WERI-Rb-1 (cell line): ENCODE results near the gene CCDC85B.

Experiments used
- DNase-seq: peaks from one replicate; pipeline ENCODE4 v3.0.0-alpha.2; 2020
- H3K27ac ChIP-seq: fragments of 250-450 bp; sonication (Bioruptor Pico); 2 replicates; pipeline ENCODE4 v1.5.1; 2020; ENCODE audit warnings: mild to moderate bottlenecking, moderate library complexity
- H3K27me3 ChIP-seq: fragments of 250-450 bp; sonication (Bioruptor Pico); 2 replicates; pipeline ENCODE4 v1.5.1; 2021; ENCODE audit warnings: mild to moderate bottlenecking, low read depth, moderate library complexity; ENCODE audit not compliant: insufficient read depth, severe bottlenecking
- H3K36me3 ChIP-seq: fragments of 250-450 bp; sonication (Bioruptor Pico); 2 replicates; pipeline ENCODE4 v1.5.1; 2020; ENCODE audit warnings: mild to moderate bottlenecking, moderate library complexity
- H3K4me3 ChIP-seq: 2 replicates; pipeline ENCODE4 v1.5.1; 2011; ENCODE audit warnings: low read depth, mild to moderate bottlenecking, control low read depth, low read length
- H3K9me3 ChIP-seq: fragments of 250-450 bp; sonication (Bioruptor Pico); 2 replicates; pipeline ENCODE4 v1.5.1; 2021; ENCODE audit warnings: mild to moderate bottlenecking, moderate library complexity; ENCODE audit not compliant: severe bottlenecking
- TF ChIP-seq, protein P1 (sequence below): IDR thresholded peaks from 2 replicates; pipeline ENCODE4 v1.5.1; 2011; ENCODE audit warnings: low read depth, mild to moderate bottlenecking, control low read depth, inconsistent platforms, low read length

CCDC85B gene

DNA sequence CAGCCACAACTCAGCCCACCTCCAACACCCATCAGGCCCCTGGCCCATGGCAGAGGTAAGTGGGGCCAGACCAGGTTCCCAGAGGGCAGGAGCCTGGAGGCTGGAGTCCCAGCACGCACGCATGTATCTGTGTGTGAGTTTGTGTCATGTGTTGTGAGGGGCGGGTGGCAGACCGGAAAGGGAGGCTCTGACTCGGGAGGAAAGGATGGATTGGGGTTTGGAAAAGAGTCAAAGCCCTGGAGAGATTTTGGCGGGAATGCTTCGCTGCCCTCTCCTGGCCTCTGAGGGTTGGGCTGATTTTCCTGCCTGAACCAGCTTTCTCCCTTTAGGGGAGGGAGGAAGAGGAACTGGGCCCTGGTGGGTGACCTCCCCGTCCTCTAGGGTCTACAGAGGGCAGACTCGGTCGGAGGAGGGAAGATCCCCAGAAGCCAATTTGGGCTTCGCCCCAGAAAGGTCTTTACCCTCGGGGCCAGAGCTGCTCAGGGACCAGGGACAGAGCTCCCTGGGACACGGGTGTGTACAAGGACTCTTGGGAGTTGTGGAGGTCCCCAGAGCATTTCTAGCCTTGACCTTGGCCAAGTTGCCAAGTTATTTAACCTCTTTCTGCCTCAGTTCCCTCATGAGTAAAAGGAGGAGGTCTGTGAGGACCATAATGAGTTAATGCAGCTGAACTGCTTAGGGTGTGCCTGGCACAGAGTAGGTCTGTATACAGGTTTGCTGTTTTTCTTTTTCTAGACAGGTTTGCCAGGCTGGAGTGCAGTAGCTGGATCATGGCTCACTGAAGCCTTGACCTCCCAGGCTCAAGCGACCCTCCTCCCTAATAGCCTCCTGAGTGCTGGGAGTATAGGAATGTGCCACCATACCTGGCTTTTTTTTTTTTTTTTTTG is 21.5 kb downstream of the CCDC85B start:
- Histone ChIP-seq H3K27me3 (no peaks in the 10 kb centered on the region), H3K4me3 (no peak overlapping the region), H3K27ac (peak overlapping the region; percentile 34), H3K36me3 (no peaks in the 10 kb centered on the region), H3K9me3 (no peaks in the 10 kb centered on the region)
- peak; percentile 78 for DNase-seq
- TF ChIP-seq, protein P1, sequence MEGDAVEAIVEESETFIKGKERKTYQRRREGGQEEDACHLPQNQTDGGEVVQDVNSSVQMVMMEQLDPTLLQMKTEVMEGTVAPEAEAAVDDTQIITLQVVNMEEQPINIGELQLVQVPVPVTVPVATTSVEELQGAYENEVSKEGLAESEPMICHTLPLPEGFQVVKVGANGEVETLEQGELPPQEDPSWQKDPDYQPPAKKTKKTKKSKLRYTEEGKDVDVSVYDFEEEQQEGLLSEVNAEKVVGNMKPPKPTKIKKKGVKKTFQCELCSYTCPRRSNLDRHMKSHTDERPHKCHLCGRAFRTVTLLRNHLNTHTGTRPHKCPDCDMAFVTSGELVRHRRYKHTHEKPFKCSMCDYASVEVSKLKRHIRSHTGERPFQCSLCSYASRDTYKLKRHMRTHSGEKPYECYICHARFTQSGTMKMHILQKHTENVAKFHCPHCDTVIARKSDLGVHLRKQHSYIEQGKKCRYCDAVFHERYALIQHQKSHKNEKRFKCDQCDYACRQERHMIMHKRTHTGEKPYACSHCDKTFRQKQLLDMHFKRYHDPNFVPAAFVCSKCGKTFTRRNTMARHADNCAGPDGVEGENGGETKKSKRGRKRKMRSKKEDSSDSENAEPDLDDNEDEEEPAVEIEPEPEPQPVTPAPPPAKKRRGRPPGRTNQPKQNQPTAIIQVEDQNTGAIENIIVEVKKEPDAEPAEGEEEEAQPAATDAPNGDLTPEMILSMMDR = peak; percentile 82

DNA sequence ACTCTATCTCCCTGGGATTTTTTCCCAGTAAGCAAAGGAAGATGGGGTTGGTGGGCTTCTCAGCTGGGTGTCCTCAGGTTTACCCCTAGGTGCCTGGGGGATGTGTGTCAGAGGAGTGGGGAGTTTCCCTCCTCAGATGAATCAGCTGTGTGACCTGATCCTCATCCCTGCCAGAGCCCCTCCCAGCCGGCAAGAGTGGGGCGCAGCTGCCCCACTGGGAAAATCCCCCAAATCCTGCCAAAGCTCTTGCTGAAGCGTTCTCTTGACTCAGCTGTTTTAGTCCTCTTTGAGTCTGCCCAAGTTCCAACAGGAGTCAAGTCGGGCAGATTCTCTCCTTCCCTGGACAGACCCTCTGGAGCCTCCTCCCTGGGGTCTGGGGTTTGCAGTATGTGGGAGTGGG is 22.4 kb downstream of the CCDC85B start:
- H3K27ac ChIP-seq = no peak overlapping the region
- H3K9me3 ChIP-seq = no peaks in the 10 kb centered on the region
- no peak for DNase-seq
- TF ChIP-seq, protein P1 = no peak
- H3K27me3 ChIP-seq = no peaks in the 10 kb centered on the region
- H3K4me3 ChIP-seq = no peak overlapping the region
- no peaks in the 10 kb centered on the region; the same call in 1 of the 2 replicates for H3K36me3 ChIP-seq

DNA sequence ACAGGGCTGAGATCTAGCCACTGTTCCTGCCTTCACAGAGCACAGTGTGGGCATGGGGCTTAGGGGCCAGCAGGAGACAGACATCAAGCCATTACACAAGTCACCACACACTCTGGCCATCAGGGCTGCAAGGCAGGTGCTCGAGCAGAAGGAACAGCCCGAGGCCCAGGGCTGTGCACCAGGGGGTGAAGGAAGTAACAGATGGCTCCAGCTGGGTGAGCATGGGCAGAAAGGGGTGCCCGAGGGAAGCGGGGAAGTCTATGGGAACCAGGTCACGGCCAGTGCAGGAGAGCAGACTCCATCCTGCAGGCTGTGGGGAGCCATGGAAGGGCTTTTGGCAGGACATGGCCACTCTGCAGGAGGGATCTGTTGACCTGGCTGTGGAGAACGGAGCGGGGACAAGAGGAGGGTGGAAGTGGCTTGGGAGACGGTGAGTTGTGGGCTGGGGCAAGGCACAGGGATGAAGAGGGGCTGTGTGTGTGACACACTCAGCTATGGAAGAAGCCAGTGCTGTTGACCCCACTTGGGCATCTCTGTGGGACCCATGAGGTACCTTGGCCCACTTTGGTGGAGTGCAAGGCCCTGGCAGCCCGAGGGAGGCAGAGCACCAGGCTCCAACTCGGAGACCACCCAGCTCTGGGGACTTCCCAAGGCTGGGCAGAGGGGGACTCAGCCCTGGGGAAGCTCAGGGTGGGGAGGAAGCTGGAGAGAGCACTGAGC is 24.8 kb downstream of the CCDC85B start:
- H3K9me3 ChIP-seq = no peaks in the 10 kb centered on the region
- H3K27ac ChIP-seq = no peak overlapping the region
- H3K27me3 ChIP-seq = no peaks in the 10 kb centered on the region
- H3K4me3 ChIP-seq = no peak overlapping the region
- peak; percentile 36 for DNase-seq
- H3K36me3 ChIP-seq = no peaks in the 10 kb centered on the region; the same call in 1 of the 2 replicates
- TF ChIP-seq, protein P1 = no peak

DNA sequence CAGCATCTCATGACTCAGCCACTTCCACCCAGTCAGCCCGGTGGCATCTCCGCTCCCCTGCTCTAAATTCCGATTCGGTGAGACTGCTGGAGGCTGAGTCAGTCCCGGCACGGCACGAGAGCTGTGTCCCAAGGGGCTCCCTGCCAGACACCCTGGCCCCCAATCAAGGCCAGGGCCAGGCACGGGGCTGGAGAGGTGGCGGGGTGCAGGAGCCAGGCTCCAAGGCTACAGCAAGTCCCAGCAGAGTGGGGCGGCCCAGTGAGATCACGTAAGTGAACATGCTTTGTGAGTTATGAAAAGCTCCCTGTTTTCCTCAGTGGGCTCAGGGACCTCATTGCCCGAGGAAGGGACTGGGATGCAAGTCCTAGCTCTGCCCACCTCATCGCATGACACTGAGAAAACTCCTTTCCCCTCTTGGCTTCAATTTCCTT is 25.4 kb downstream of the CCDC85B start:
- TF ChIP-seq, protein P1 = no peak
- Histone ChIP-seq H3K9me3 (no peaks in the 10 kb centered on the region), H3K27me3 (no peaks in the 10 kb centered on the region), H3K36me3 (no peaks in the 10 kb centered on the region; the same call in 1 of the 2 replicates), H3K4me3 (no peak overlapping the region), H3K27ac (no peak overlapping the region)
- DNase-seq = no peak

DNA sequence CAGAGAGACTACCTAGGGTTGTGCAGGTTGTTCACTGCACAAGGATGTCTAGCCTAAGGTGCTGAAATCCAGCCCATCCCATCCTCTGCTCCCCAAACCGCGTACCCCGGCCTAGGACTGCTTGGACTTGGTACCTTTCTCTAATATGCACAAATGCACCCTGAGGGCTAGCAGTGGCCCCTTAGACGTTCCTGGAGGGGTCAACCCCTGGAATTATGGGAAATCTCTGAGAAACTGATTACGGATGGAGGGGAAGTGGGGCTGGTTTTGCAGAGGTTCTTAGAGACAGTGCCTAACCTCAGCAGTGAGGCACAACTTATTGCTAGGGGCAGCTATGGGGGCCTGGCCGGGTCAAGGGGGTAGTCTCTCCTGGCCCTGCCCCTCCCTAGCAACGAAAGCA is 25.9 kb downstream of the CCDC85B start:
- TF ChIP-seq, protein P1 = no peak
- no peak overlapping the region for H3K27ac ChIP-seq
- H3K27me3 ChIP-seq = no peaks in the 10 kb centered on the region
- peaks cover 2% of the 10 kb centered on the region; the same call in 1 of the 2 replicates for H3K36me3 ChIP-seq
- DNase-seq = no peak
- H3K9me3 ChIP-seq = no peaks in the 10 kb centered on the region
- no peak overlapping the region for H3K4me3 ChIP-seq
